ENCODE data around the gene PSMD4.
A peak's percentile ranks its signal among the peaks of the same experiment; 100 is the strongest.
"Not testable (repeated sequence)": the region's sequence is repeated elsewhere in the genome, so short reads cannot be mapped to it uniquely, and the experiment has no call there.

The PSMD4 gene

GRCh38 chr1:151254217-151255213 lies at the start of gene PSMD4:
Gene PSMD4, plus strand, starts transcription at chr1:151254734. Its CDS starts 49 bp downstream, at chr1:151254783.
- peak; percentile 93 for DNase-seq (ENCODE audit: low read depth)

GRCh38 chr1:151205381-151205965 lies 49.1 kb upstream of the PSMD4 start:
- DNase-seq (ENCODE audit: low read depth) = not testable (repeated sequence)

- DNase-seq (ENCODE audit: low read depth) = peak; percentile 53
Measured at GRCh38 chr1:151210830-151211229, 43.7 kb upstream of the PSMD4 start.

- DNase-seq (ENCODE audit: low read depth) = no peak
Measured at GRCh38 chr1:151211972-151212705, 42.4 kb upstream of the PSMD4 start.

- no peak for DNase-seq (ENCODE audit: low read depth)
Measured at GRCh38 chr1:151213560-151213959, 41.0 kb upstream of the PSMD4 start.

- DNase-seq (ENCODE audit: low read depth) = no peak
Measured at GRCh38 chr1:151221616-151222015, 32.9 kb upstream of the PSMD4 start.

- no peak for DNase-seq (ENCODE audit: low read depth)
Measured at GRCh38 chr1:151222130-151222529, 32.4 kb upstream of the PSMD4 start.

GRCh38 chr1:151235235-151235634 lies 19.3 kb upstream of the PSMD4 start:
- DNase-seq (ENCODE audit: low read depth) = no peak

GRCh38 chr1:151237678-151238466 lies 16.7 kb upstream of the PSMD4 start:
- DNase-seq (ENCODE audit: low read depth) = no peak

GRCh38 chr1:151238467-151238739 lies 16.1 kb upstream of the PSMD4 start:
- peak; percentile 82 for DNase-seq (ENCODE audit: low read depth)

GRCh38 chr1:151242442-151242841 lies 12.1 kb upstream of the PSMD4 start:
- DNase-seq (ENCODE audit: low read depth) = no peak

GRCh38 chr1:151243683-151244216 lies 10.8 kb upstream of the PSMD4 start:
- no peak for DNase-seq (ENCODE audit: low read depth)

GRCh38 chr1:151246786-151247185 lies 7.7 kb upstream of the PSMD4 start:
- DNase-seq (ENCODE audit: low read depth) = no peak

GRCh38 chr1:151251656-151252470 lies 2.7 kb upstream of the PSMD4 start:
- peak; percentile 36 for DNase-seq (ENCODE audit: low read depth)

GRCh38 chr1:151255381-151255780 lies 847 bp downstream of the PSMD4 start:
- DNase-seq (ENCODE audit: low read depth) = no peak

GRCh38 chr1:151259351-151259750 lies 4.8 kb downstream of the PSMD4 start:
- DNase-seq (ENCODE audit: low read depth) = no peak

- no peak for DNase-seq (ENCODE audit: low read depth)
Measured at GRCh38 chr1:151265446-151266236, 11.1 kb downstream of the PSMD4 start.

GRCh38 chr1:151266315-151266714 lies 11.8 kb downstream of the PSMD4 start:
- no peak for DNase-seq (ENCODE audit: low read depth)

GRCh38 chr1:151266821-151267220 lies 12.3 kb downstream of the PSMD4 start:
- no peak for DNase-seq (ENCODE audit: low read depth)

GRCh38 chr1:151267760-151268159 lies 13.2 kb downstream of the PSMD4 start:
- DNase-seq (ENCODE audit: low read depth) = no peak
